ENCODE results near the gene PRKCZ. TPM values are rescaled to one million over a fixed set of nuclear protein-coding genes. Genes with fewer than 3 reads are reported as not detected.

Gene PRKCZ
- total RNA-seq, 2 experiments from 2014 or later = 17.8 to 19.0 TPM

DNA sequence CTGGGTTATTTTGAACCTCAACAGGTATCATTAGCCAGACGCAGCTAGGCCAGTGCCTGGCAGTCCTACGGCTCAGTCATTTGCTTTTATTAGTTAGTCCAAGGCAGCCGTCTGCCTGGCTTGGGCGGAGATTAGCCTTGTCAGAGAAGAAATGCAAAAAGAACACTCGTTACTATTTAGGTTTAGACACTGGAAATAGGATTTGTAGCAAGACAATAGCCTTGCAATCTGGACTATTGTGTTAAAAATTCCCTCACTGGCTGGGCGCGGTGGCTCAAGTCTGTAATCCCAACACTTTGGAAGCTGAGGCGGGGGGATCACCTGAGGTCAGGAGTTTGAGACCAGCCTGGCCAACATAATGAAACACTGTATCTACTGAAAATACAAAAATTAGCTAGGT, 11.0 kb upstream of the PRKCZ start:
- no peak overlapping the region for H3K4me3 Mint-ChIP-seq

DNA sequence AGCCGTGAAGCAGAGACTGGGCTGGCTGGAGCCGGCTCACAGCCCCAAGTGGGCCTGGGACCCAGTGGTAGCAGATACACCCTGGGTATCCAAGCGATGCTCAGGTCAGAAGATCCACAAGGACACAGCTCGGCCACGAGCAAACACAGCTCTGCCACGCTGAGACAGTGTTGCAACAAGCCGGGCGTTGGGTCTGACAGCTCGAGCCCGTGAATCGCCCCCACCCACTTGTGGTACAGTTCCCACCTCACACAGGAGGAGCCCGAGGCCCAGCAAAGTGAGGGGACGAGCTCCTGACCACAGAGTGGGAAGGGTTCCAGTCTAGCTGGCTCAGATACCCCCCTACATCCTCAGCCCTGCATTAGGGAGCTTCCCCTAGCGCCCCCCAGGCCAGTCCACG, 8.9 kb upstream of the PRKCZ start:
- TF ChIP-seq, protein P1, sequence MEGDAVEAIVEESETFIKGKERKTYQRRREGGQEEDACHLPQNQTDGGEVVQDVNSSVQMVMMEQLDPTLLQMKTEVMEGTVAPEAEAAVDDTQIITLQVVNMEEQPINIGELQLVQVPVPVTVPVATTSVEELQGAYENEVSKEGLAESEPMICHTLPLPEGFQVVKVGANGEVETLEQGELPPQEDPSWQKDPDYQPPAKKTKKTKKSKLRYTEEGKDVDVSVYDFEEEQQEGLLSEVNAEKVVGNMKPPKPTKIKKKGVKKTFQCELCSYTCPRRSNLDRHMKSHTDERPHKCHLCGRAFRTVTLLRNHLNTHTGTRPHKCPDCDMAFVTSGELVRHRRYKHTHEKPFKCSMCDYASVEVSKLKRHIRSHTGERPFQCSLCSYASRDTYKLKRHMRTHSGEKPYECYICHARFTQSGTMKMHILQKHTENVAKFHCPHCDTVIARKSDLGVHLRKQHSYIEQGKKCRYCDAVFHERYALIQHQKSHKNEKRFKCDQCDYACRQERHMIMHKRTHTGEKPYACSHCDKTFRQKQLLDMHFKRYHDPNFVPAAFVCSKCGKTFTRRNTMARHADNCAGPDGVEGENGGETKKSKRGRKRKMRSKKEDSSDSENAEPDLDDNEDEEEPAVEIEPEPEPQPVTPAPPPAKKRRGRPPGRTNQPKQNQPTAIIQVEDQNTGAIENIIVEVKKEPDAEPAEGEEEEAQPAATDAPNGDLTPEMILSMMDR (IDR thresholded peaks at IDR 0.05) = no peak
- CTCF ChIA-PET = no interaction called here
- Mint-ChIP-seq H3K27me3 (peaks cover 6% of the 10 kb centered on the region), H3K4me3 (no peak overlapping the region), H3K36me3 (ENCODE audit: low read depth) (no peaks in the 10 kb centered on the region), H3K27ac (no peak overlapping the region), H3K4me1 (ENCODE audit: low read depth) (peaks cover 14% of the 10 kb centered on the region), H3K9me3 (no peaks in the 10 kb centered on the region)
- intact Hi-C loops (cut with DNase I, micrococcal nuclease) = no loop called here
- POLR2A ChIA-PET = no interaction called here
- no peak overlapping the region for H3K27ac ChIP-seq (ENCODE audit: low read depth in 1 of 2, low read length in 2 of 2)
- H3K9me3 ChIP-seq (ENCODE audit: control insufficient read depth in 1 of 2, insufficient read depth in 1 of 2, low read length in 2 of 2) = no peaks in the 10 kb centered on the region
- no peak for DNase-seq
- no peaks in the 10 kb centered on the region for H3K36me3 ChIP-seq (ENCODE audit: insufficient read depth, low read length)
- no peak overlapping the region for H3K4me3 ChIP-seq (ENCODE audit: low read length)
- H3K4me1 ChIP-seq (ENCODE audit: insufficient read depth, low read length) = peaks cover 19% of the 10 kb centered on the region
- ATAC-seq (ENCODE audit: poor library complexity) = no peak
- no peaks in the 10 kb centered on the region for H3K27me3 ChIP-seq (ENCODE audit: control insufficient read depth in 1 of 2, insufficient read depth in 2 of 2, low read length in 2 of 2)

More for the DNA sequence above, 11.0 kb upstream of the PRKCZ start:
- POLR2A ChIA-PET = no interaction called here
- no peak overlapping the region for H3K27ac ChIP-seq (ENCODE audit: low read depth in 1 of 2, low read length in 2 of 2)
- Mint-ChIP-seq H3K36me3 (ENCODE audit: low read depth) (no peaks in the 10 kb centered on the region), H3K4me1 (ENCODE audit: low read depth) (peaks cover 5% of the 10 kb centered on the region), H3K27ac (no peak overlapping the region), H3K9me3 (no peaks in the 10 kb centered on the region), H3K27me3 (no peaks in the 10 kb centered on the region)
- H3K4me1 ChIP-seq (ENCODE audit: insufficient read depth, low read length) = no peaks in the 10 kb centered on the region
- CTCF ChIA-PET = no interaction called here
- TF ChIP-seq, protein P1 (IDR thresholded peaks at IDR 0.05) = no peak
- DNase-seq = no peak
- no peak overlapping the region for H3K4me3 ChIP-seq (ENCODE audit: low read length)
- ATAC-seq (ENCODE audit: poor library complexity) = no peak
- H3K9me3 ChIP-seq (ENCODE audit: control insufficient read depth in 1 of 2, insufficient read depth in 1 of 2, low read length in 2 of 2) = no peaks in the 10 kb centered on the region
- intact Hi-C loops (cut with DNase I, micrococcal nuclease) = no loop called here
- H3K36me3 ChIP-seq (ENCODE audit: insufficient read depth, low read length) = no peaks in the 10 kb centered on the region
- no peaks in the 10 kb centered on the region for H3K27me3 ChIP-seq (ENCODE audit: control insufficient read depth in 1 of 2, insufficient read depth in 2 of 2, low read length in 2 of 2)

DNA sequence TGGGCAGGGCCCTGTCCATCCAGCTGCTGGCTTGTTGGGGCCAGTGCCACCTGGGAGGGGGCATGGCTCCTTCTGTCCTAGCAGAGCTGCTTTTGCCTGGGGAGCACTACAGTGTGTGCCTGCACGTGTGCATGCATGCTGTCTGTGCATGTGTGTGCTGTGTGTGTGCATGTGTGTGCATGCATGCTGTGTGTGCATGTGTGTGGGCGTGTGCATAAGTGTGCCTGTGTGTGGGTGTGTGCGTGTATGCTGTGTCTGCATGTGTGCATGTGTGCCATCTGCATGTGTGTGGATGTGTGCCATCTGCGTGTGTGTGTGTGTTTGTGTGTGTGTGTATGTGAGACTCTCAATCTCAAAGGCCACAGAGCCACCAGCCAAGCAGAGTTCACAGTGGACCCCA, 8.3 kb upstream of the PRKCZ start:
- Mint-ChIP-seq H3K4me1 (ENCODE audit: low read depth) (peaks cover 14% of the 10 kb centered on the region), H3K36me3 (ENCODE audit: low read depth) (no peaks in the 10 kb centered on the region), H3K4me3 (no peak overlapping the region), H3K9me3 (no peaks in the 10 kb centered on the region), H3K27me3 (peaks cover 6% of the 10 kb centered on the region), H3K27ac (no peak overlapping the region)
- Histone ChIP-seq H3K4me3 (ENCODE audit: low read length) (no peak overlapping the region), H3K27ac (ENCODE audit: low read depth in 1 of 2, low read length in 2 of 2) (no peak overlapping the region), H3K27me3 (ENCODE audit: control insufficient read depth in 1 of 2, insufficient read depth in 2 of 2, low read length in 2 of 2) (peaks cover 1 to 5% of the 10 kb centered on the region in 2 experiments), H3K36me3 (ENCODE audit: insufficient read depth, low read length) (no peaks in the 10 kb centered on the region), H3K4me1 (ENCODE audit: insufficient read depth, low read length) (peaks cover 23% of the 10 kb centered on the region), H3K9me3 (ENCODE audit: control insufficient read depth in 1 of 2, insufficient read depth in 1 of 2, low read length in 2 of 2) (peaks cover 0 to under 1% of the 10 kb centered on the region in 2 experiments)
- intact Hi-C loops (cut with DNase I, micrococcal nuclease) = no loop called here
- CTCF ChIA-PET = no interaction called here
- ATAC-seq (ENCODE audit: poor library complexity) = no peak
- TF ChIP-seq, protein P1 (IDR thresholded peaks at IDR 0.05) = no peak
- POLR2A ChIA-PET = no interaction called here
- no peak for DNase-seq
